Fibroblast of lung (primary cell): ENCODE measurements around the gene PDE4B. TPM values are rescaled to one million over a fixed set of nuclear protein-coding genes. Genes with fewer than 3 reads are reported as not detected.

Source experiments
- DNase-seq, 2 donors: peaks; one replicate each; pipeline versions ENCODE4 v3.0.0 to v3.0.0-alpha.2; 2010; ENCODE audit warnings: low read depth in 2 of 2
- H2AFZ ChIP-seq: 2 replicates; pipeline ENCODE4 v1.5.1; 2012; ENCODE audit warnings: low read length, control low read depth, inconsistent platforms
- H3K27ac ChIP-seq: 2 replicates; pipeline ENCODE4 v1.5.1; 2011; ENCODE audit warnings: low read length, control low read depth; ENCODE audit not compliant: insufficient read depth
- H3K27me3 ChIP-seq: 2 replicates; pipeline ENCODE4 v1.5.1; 2011; ENCODE audit warnings: mild to moderate bottlenecking, low read length; ENCODE audit not compliant: control insufficient read depth, insufficient read depth
- H3K36me3 ChIP-seq: 2 replicates; pipeline ENCODE4 v1.5.1; 2011; ENCODE audit warnings: low read length; ENCODE audit not compliant: control insufficient read depth, insufficient read depth
- H3K4me1 ChIP-seq: 2 replicates; pipeline ENCODE4 v1.5.1; 2011; ENCODE audit warnings: low read length; ENCODE audit not compliant: control insufficient read depth, insufficient read depth; ENCODE audit errors: extremely low read depth
- H3K4me2 ChIP-seq: 2 replicates; pipeline ENCODE4 v1.5.1; 2011; ENCODE audit warnings: low read length, control low read depth; ENCODE audit not compliant: insufficient read depth; ENCODE audit errors: extremely low read depth
- H3K4me3 ChIP-seq, 4 experiments: fragments of 200-600 bp in 1 of 4; sonication (generic) in 1 of 4; replicated peaks in 1 of 4; 2 replicates each; pipeline ENCODE4 v1.5.1; 2011 to 2016; ENCODE audit warnings: low read length in 4 of 4, low read depth in 3 of 4, mild to moderate bottlenecking in 3 of 4, control low read depth in 2 of 4, inconsistent platforms in 1 of 4, mixed read lengths in 1 of 4; ENCODE audit not compliant: insufficient read depth in 1 of 4; ENCODE audit errors: control extremely low read depth in 1 of 4
- H3K79me2 ChIP-seq: 2 replicates; pipeline ENCODE4 v1.5.1; 2012; ENCODE audit warnings: mild to moderate bottlenecking, low read length, inconsistent platforms; ENCODE audit not compliant: control insufficient read depth, insufficient read depth
- H3K9ac ChIP-seq: 2 replicates; pipeline ENCODE4 v1.5.1; 2011; ENCODE audit warnings: mild to moderate bottlenecking, low read length, control low read depth; ENCODE audit not compliant: insufficient read depth
- H3K9me3 ChIP-seq: 2 replicates; pipeline ENCODE4 v1.5.1; 2012; ENCODE audit warnings: low read depth, low read length; ENCODE audit not compliant: control insufficient read depth, insufficient read depth
- H4K20me1 ChIP-seq: 2 replicates; pipeline ENCODE4 v1.5.1; 2011; ENCODE audit warnings: low read length; ENCODE audit not compliant: control insufficient read depth, insufficient read depth; ENCODE audit errors: extremely low read depth
- EZH2 ChIP-seq: IDR thresholded peaks from 2 replicates; pipeline ENCODE4 v1.5.1; 2012; ENCODE audit warnings: low read length, control low read depth, mild to moderate bottlenecking; ENCODE audit errors: missing control alignments
- polyA plus RNA-seq, 2 donors: library from polyadenylated mRNA; depleted of rRNA in 1 of 2; stranded (reverse) in 1 of 2; unstranded in 1 of 2; fragments of >200 nt; gene quantifications; 2 replicates each; pipeline ENCODE4 v1.2.1, GENCODE V29; 2011 to 2012; ENCODE audit warnings: missing spikeins in 1 of 2
- total RNA-seq: library from RNA; depleted of rRNA; stranded (reverse); fragments of >200 nt; gene quantifications from 2 replicates; pipeline ENCODE4 v1.2.1, GENCODE V29; 2014
- TF ChIP-seq, protein P1 (sequence below), 2 donors: IDR thresholded peaks in 1 of 2; conservative IDR thresholded peaks in 1 of 2; 1 replicate in 1 of 2; 2 replicates in 1 of 2; pipeline ENCODE4 v1.5.1; 2011 to 2012; ENCODE audit warnings: low read length in 2 of 2, control low read depth in 1 of 2, inconsistent platforms in 1 of 2, low read depth in 1 of 2, mild to moderate bottlenecking in 1 of 2

Gene PDE4B
- total and polyA plus RNA-seq, 2 donors (not counting 1 experiment from before 2014, with no cell fraction given), result 3.7 to 19.8 TPM

DNA sequence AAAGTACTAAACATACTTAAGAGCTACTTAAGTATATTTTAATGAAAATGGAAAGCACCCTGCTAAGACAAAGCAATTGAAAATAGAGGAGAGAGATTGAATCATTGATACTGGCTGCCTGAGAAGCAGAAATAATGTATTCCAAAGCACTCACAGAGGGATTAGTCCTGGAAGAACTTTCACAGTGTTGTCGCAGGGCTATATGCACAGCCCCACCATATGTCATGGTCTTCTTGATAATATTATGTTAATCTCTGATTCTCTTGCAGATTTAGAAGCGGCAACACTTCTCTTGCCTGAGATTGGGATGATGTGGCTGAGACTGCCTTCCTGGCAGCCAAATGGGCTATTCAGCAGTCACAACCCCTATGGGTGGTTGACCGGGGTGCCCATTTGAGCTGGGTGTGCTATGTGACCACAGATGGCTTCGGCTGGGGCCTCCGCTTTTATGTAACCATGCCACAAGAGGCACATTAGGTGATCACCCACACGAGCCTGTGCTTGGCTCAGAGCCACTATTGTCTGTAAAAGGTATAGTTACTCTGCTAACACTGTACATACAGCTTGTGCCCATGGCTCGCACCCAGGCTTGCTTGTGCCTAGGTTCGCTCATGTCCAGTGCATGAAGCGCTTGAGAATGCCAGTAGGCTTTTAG is 589.1 kb downstream of the PDE4B start:
- no peak for TF ChIP-seq EZH2
- TF ChIP-seq, protein P1, sequence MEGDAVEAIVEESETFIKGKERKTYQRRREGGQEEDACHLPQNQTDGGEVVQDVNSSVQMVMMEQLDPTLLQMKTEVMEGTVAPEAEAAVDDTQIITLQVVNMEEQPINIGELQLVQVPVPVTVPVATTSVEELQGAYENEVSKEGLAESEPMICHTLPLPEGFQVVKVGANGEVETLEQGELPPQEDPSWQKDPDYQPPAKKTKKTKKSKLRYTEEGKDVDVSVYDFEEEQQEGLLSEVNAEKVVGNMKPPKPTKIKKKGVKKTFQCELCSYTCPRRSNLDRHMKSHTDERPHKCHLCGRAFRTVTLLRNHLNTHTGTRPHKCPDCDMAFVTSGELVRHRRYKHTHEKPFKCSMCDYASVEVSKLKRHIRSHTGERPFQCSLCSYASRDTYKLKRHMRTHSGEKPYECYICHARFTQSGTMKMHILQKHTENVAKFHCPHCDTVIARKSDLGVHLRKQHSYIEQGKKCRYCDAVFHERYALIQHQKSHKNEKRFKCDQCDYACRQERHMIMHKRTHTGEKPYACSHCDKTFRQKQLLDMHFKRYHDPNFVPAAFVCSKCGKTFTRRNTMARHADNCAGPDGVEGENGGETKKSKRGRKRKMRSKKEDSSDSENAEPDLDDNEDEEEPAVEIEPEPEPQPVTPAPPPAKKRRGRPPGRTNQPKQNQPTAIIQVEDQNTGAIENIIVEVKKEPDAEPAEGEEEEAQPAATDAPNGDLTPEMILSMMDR (conservative IDR thresholded peaks at IDR 0.05 in 1 of 2, IDR thresholded peaks at IDR 0.05 in 1 of 2; ENCODE audit: low read depth in 1 of 2, low read length in 2 of 2), result no peak
- H3K27ac ChIP-seq, result no peak overlapping the region
- no peaks in the 10 kb centered on the region for H3K79me2 ChIP-seq
- no peaks in the 10 kb centered on the region for H3K4me1 ChIP-seq
- H3K4me2 ChIP-seq, result no peak overlapping the region
- no peaks in the 10 kb centered on the region for H3K36me3 ChIP-seq
- H3K9me3 ChIP-seq, result no peaks in the 10 kb centered on the region
- no peak for DNase-seq
- H3K27me3 ChIP-seq, result no peaks in the 10 kb centered on the region
- no peak overlapping the region for H3K9ac ChIP-seq
- no peak overlapping the region for H2AFZ ChIP-seq
- H3K4me3 ChIP-seq, result no peak overlapping the region
- H4K20me1 ChIP-seq, result no peaks in the 10 kb centered on the region

DNA sequence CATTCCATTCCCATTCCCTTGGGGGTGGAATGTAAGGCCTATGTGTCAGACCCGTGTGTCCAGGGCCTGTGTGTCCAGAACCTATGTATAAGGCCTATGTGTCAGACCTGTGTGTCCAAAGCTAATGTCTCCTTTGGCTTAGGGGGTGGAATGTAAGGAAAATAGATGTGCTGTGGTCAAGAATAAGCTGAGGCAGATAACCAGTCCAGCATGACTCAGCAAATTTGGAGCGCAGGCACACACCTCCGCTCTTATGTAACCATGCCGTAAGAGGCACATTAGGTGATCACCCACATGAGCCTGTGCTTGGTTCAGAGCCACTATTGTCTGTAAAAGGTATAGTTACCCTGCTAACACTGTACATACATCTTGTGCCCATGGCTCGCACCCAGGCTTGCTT is 590.5 kb downstream of the PDE4B start:
- H3K4me1 ChIP-seq, result no peaks in the 10 kb centered on the region
- H3K9ac ChIP-seq, result no peak overlapping the region
- no peaks in the 10 kb centered on the region for H3K27me3 ChIP-seq
- no peaks in the 10 kb centered on the region for H3K79me2 ChIP-seq
- no peak overlapping the region for H2AFZ ChIP-seq
- no peak for TF ChIP-seq EZH2
- TF ChIP-seq, protein P1 (conservative IDR thresholded peaks at IDR 0.05 in 1 of 2, IDR thresholded peaks at IDR 0.05 in 1 of 2; ENCODE audit: low read depth in 1 of 2, low read length in 2 of 2), result no peak
- H3K36me3 ChIP-seq, result no peaks in the 10 kb centered on the region
- no peaks in the 10 kb centered on the region for H4K20me1 ChIP-seq
- no peaks in the 10 kb centered on the region for H3K9me3 ChIP-seq
- H3K27ac ChIP-seq, result no peak overlapping the region
- no peak overlapping the region for H3K4me2 ChIP-seq
- H3K4me3 ChIP-seq, result no peak overlapping the region
- peak in 1 of 2 donors; percentile 57 for DNase-seq

DNA sequence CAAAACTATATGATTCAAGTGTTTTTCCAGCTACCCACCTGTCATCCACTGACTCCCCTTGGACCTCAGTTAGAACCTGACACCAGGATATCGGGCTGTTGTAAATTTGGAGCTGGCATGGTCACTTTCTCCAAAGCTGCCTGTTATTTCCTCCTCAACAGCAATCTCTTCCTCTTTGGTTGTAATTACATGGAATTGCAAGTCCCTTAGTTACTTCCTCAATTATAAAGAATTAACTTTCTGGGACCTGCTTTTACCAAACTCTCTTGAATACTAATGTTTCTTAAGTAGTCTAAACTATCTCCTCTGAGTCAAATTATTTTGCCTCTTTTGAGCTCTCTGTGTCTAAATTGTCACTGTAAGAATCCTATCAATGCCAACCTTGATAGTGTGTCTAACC is 590.9 kb downstream of the PDE4B start:
- Histone ChIP-seq H4K20me1 (no peaks in the 10 kb centered on the region), H2AFZ (no peak overlapping the region), H3K36me3 (no peaks in the 10 kb centered on the region), H3K4me1 (no peaks in the 10 kb centered on the region), H3K27ac (no peak overlapping the region), H3K4me2 (no peak overlapping the region), H3K9ac (no peak overlapping the region), H3K9me3 (no peaks in the 10 kb centered on the region), H3K27me3 (no peaks in the 10 kb centered on the region), H3K4me3 (no peak overlapping the region), H3K79me2 (no peaks in the 10 kb centered on the region)
- TF ChIP-seq EZH2, result no peak
- TF ChIP-seq, protein P1 (conservative IDR thresholded peaks at IDR 0.05 in 1 of 2, IDR thresholded peaks at IDR 0.05 in 1 of 2; ENCODE audit: low read depth in 1 of 2, low read length in 2 of 2), result no peak
- DNase-seq, result no peak
